Adrenal gland (tissue), 5 donors: ENCODE data around the gene NKAIN2.

Source experiments
- CTCF ChIP-seq, 6 experiments: fragments of 450-650 bp in 4 of 6; fragments of 200-600 bp in 2 of 6; sonication (generic) in 1 of 6; IDR thresholded peaks; 1 replicate in 5 of 6; 2 replicates in 1 of 6; pipeline versions ENCODE4 v1.5.1 to v1.8.0; 2016 to 2021; ENCODE audit warnings: antibody characterized with exemption in 6 of 6, mild to moderate bottlenecking in 2 of 6, moderate library complexity in 1 of 6
- POLR2A ChIP-seq, 2 donors: fragments of 450-650 bp; IDR thresholded peaks; one replicate each; pipeline ENCODE4 v1.6.1; 2017; ENCODE audit warnings: antibody characterized with exemption in 2 of 2, mild to moderate bottlenecking in 2 of 2, moderate library complexity in 1 of 2
- donor health status: DM: no; HTN: no; CAD: no.

GRCh38 chr6:123830120-123830519, 26.5 kb downstream of the NKAIN2 start:
- TF ChIP-seq CTCF (IDR thresholded peaks at IDR 0.05) (no peak), POLR2A (IDR thresholded peaks at IDR 0.05) (no peak)
